Embryonic facial prominence (tissue), 1 donor: Measurements from ENCODE around the gene CIART.
A peak's percentile ranks its signal among the peaks of the same experiment; 100 is the strongest.
"Not testable (repeated sequence)": the region's sequence is repeated elsewhere in the genome, so short reads cannot be mapped to it uniquely, and the experiment has no call there.

ENCODE experiments used
- DNase-seq: peaks from one replicate; pipeline ENCODE4 v3.0.0-alpha.2; 2016; ENCODE audit errors: extremely low spot score

CIART gene

GRCh38 chr1:150261367-150261766 is 21.0 kb upstream of the CIART start:
- DNase-seq: no peak

GRCh38 chr1:150262388-150263320 is 19.7 kb upstream of the CIART start:
- no peak for DNase-seq

DNA sequence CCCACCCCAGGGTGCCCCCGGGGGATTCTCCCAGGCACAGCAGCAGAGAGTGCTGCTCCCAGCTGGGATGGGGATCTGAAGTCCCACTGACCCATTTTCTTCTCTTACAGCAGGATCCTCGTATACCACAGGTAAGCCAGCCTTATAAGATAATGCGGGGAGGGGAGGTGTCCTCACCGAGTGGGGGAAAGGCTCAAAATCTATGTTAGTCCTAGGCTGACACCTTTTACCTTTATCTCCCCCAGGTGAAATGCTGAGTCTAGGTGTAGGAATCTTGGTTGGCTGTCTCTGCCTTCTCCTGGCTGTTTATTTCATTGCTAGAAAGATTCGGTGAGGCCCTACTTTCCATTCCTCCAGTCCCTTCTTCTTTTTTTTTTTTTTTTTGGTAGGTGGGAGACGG is 18.8 kb upstream of the CIART start:
- DNase-seq: no peak

DNA sequence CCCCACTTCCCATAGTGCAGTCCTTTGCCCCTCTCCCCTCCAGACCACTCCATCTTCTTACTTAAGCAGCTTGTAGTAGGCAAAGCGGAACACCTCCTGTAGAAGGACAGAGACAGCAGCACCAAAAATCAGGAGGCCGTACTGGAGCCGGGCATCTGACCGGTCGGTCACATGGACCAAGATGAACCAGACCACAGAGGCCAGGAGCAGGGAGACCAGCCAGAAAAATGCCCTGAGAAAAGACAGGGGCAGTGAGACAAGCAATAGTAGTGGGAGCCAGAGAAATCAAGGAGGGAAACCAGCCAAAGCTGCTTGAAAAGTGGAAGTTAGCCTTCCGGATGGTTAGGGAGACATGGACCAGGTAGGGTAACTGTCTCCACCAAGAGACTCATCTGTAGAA is 14.5 kb upstream of the CIART start:
- no peak for DNase-seq

DNA sequence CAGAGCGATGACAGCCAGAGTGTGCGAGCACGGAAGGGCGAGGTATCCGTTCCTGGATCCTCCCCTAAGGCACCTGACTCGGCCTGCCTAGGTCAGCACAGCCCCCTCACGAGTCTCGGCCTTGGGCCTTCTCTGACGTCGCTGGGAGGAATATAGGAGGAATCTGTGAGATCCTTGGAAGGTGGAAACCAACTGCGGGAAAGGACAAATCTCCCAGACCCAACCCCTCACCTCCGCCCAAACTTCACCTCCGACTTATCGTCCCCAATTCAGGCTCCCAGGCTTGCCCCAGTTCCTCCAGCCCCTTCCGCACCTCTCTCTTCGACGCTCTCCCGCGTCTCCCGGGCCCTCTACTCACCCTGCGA is 14.0 kb upstream of the CIART start:
- no peak for DNase-seq

GRCh38 chr1:150268705-150269403 is 13.5 kb upstream of the CIART start, which contains the start of gene APH1A:
Gene APH1A (minus strand): TSS chr1:150269016. CDS start chr1:150268810, 206 bp downstream.
- peak; percentile 95 for DNase-seq

- no peak for DNase-seq
Measured at GRCh38 chr1:150269451-150269850, 12.9 kb upstream of the CIART start.

DNA sequence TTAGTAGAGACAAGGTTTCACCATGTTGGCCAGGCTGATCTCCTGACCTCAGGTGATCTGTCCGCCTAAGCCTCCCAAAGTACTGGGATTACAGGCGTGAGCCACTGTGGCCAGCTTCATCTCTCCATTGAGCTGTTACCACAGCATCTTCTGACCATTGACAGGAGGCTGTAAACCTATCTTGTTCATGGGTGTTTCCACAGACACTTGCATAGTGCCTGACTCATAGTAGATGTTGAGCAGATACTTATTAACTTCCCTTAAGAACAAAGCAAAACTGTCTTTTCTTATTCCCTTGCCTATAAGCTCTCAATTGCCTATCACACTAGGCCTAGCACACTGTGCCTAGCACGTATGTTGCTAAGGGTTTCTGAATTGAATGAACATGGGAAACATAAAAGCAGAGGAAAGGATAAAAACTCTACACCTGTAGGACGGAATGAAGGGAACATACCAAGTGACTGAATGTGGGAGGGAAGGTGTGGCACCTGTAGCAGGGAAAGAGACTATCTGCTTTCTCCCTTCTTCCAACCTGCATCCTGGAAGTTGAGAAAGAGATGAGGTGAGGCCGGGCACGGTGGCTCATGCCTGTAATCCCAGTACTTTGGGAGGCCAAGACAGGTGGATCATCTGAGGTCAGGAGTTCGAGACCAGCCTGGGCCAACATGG is 10.9 kb upstream of the CIART start:
- DNase-seq: no peak

- DNase-seq: no peak
Measured at GRCh38 chr1:150273311-150273710, 9.0 kb upstream of the CIART start.

DNA sequence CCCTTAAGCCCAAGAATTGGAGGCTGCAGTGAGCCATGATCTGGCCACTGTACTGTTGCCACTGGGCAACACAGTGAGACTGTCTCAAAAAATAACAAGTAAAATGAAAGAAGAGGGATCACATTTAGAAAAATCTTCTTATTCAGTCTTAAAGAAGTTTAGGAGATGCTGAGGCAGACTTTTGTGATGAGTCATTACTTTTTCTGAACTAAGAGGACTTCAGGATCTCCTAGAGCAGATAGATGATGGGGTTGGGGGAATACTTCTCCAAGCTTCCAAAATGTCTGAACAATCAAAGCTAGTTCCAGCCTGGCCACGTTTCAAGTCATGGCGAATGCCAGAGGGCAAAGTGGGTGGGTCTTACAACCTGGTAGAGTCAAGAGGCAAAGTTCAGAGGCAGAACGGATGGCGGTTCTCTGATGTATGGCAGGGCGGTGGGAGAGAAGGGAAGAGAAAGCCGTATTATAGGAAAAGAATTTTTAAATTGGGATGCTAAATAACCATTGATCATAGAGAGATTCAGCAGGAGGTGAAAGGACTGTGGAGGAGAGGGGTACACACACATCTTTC is 2.1 kb upstream of the CIART start:
- no peak for DNase-seq

- DNase-seq: no peak
Measured at GRCh38 chr1:150281221-150281757, 1.1 kb upstream of the CIART start.

- DNase-seq: no peak
Measured at GRCh38 chr1:150282558-150282958, 204 bp downstream of the CIART start.

GRCh38 chr1:150283260-150283659 is 906 bp downstream of the CIART start:
- no peak for DNase-seq

DNA sequence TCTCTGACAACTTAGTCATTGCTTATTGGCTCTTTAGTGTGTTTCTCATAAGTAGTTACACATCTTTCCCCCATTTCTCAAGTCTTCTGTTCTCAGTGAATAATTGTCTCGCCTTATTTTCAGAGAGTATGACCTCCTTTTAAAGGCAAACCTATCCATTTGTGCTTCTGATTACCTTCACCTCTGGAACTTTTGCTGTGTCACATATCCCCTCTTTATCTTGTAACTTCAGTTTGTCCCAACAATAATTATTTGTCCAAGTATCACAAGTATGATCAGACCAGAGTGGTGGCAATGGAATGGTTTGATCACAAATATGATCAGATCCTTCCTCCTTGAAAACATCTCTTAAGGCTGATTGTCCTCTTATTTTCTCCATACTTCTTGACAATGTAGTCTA is 6.0 kb downstream of the CIART start:
- no peak for DNase-seq

DNA sequence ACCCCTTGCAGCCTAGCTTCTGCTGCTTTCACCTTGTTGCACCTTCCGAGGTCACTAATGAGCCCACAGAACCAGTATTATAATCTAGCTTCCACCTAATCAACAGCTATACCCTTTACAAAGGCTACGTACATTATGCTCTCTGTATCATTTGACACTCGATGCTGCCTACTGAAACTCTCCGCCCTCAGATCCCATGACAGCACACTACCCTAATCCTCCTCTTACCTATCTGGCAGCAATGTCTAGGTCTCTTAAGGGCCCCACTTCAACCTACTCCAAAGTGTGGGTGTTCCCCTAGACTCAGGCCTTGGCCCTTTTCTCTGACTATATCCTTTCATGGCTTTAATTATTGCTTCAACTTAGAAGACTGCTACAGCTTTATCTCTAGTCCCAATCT is 6.5 kb downstream of the CIART start:
- no peak for DNase-seq

GRCh38 chr1:150293433-150294253 is 11.3 kb downstream of the CIART start, which contains the start of gene MRPS21:
Gene MRPS21 (plus strand): TSS chr1:150293861. CDS start chr1:150294367, 506 bp downstream.
- DNase-seq: peak; percentile 91

DNA sequence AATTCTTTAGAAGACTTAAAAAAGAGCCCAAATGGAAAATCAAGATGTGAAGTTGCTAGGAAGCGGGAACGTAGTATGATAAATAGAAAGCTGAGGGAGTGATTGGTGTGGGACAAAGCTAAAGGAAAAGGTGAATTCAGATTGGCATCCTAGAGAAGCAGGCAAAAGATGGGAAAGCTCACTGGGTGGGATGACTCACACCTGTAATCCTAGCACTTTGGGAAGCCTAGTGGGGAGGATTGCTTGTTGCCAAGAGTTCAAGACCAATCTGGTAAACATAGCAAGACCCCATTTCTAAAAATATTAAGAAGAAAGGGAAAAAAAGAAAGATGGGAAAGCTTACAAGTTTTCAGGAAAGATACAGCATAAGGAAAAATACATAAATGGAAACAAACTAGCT is 13.1 kb downstream of the CIART start:
- DNase-seq: no peak

DNA sequence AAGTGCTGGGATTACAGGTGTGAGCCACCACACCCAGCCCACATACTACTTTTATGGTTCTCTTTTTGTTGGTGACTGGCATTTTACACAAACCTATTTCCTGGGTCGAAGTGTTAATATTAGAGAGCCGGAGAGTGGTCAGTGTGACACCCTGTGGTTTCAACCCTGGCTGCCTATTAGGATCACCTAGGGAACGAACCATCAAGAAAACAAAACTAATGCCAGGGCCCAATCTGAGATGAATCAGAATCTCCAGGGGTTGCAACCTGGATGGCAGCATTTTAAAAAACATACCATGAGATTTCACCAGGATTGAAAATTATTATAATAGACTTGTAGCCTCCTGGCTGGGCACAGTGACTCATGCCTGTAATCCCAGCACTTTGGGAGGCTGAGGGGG is 17.4 kb downstream of the CIART start:
- no peak for DNase-seq

DNA sequence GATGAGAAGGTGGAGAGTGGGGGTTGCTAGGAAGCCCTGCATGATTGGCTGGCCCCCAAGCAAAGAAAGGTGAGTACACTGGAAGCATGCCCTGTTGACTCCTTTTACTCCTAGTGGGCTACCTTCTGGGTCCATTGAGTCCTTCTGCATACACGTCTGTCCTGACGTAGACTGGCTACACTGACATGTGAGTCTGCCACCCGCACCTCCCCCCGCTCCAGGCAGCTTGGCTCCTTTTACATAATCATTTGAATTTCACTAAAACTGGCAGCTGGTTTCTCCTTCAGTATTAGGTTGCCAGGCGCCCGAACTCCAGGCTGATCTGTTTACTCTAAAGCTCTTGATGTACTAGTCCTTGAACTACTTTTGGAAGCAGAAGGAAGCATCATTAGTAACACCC is 20.0 kb downstream of the CIART start:
- no peak for DNase-seq

DNA sequence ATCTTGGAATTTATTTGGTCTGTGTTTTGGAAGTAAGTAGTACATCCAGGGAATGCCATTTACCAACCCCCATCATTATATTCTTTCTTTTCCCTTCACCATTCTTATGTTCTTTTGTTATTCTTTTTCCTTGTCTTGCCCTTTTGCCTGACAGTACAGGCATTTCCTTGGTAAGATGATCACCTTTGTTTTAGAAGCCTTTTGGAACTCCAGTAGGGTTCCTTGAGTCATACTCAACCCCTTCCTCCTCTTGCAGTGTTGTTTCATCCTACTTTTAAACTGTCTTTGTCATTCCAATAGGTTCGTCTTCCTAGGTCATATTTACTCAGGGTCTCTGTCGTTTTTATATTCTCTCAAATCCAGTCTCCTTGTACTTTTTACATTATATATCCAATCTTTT is 20.5 kb downstream of the CIART start:
- DNase-seq: no peak

DNA sequence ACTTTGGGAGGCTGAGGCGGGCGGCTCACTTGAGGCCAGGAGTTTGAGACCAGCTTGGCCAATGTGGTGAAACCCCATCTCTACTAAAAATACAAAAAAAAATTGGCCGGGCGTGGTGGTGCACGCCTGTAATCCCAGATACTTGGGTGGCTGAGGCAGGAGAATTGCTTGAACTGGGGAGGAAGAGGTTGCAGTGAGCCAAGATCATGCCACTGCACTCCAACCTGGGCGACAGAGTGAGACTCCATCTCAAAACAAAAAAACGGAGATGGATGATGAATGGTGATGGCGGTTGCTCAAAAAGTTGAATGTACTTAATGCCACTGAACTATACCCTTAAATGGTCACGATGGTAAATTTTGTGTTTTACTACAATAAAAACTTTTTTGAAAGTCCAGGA is 26.2 kb downstream of the CIART start:
- not testable (repeated sequence) for DNase-seq
